ENCODE data around the gene TXNDC15.
"Not testable (repeated sequence)": the region's sequence is repeated elsewhere in the genome, so short reads cannot be mapped to it uniquely, and the experiment has no call there.

Gene TXNDC15

GRCh38 chr5:134874831-134875655 is 872 bp downstream of the TXNDC15 start:
- Histone ChIP-seq H3K4me3 (replicated peaks; ENCODE audit: low read depth, low read length) (peak overlapping the region; percentile 77), H3K27me3 (replicated peaks; ENCODE audit: control insufficient read depth, insufficient read depth, low read length) (no peaks in the 10 kb centered on the region), H3K36me3 (ENCODE audit: control insufficient read depth, insufficient read depth, low read length) (no peaks in the 10 kb centered on the region)
- TF ChIP-seq, protein P1, sequence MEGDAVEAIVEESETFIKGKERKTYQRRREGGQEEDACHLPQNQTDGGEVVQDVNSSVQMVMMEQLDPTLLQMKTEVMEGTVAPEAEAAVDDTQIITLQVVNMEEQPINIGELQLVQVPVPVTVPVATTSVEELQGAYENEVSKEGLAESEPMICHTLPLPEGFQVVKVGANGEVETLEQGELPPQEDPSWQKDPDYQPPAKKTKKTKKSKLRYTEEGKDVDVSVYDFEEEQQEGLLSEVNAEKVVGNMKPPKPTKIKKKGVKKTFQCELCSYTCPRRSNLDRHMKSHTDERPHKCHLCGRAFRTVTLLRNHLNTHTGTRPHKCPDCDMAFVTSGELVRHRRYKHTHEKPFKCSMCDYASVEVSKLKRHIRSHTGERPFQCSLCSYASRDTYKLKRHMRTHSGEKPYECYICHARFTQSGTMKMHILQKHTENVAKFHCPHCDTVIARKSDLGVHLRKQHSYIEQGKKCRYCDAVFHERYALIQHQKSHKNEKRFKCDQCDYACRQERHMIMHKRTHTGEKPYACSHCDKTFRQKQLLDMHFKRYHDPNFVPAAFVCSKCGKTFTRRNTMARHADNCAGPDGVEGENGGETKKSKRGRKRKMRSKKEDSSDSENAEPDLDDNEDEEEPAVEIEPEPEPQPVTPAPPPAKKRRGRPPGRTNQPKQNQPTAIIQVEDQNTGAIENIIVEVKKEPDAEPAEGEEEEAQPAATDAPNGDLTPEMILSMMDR (IDR thresholded peaks at IDR 0.05; ENCODE audit: insufficient read depth, low read length, poor library complexity, severe bottlenecking) = no peak
- DNase-seq (ENCODE audit: extremely low read depth, insufficient read length) = peak; percentile 56

DNA sequence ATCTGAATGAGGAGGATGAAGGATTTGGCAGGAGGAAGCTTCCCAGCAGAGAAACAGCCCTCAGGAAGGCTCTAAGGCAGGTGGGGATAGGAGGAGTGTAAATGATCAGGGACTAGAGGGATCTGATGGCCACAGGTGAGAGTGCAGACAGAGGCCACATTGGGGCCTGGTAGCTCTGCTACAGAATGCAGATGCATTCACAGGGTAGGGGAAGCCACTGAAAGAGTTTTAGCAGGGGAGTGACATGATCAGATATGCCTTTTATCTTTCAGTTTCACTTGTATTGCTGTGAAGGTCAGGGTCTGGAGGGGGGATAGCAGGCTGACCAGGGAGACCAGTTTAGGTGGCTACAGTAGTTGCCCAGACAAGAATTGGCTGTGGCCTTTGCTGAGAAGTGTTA is 3.0 kb downstream of the TXNDC15 start:
- H3K27me3 ChIP-seq (replicated peaks; ENCODE audit: control insufficient read depth, insufficient read depth, low read length) = no peaks in the 10 kb centered on the region
- no peak for DNase-seq (ENCODE audit: extremely low read depth, insufficient read length)
- TF ChIP-seq, protein P1 (IDR thresholded peaks at IDR 0.05; ENCODE audit: insufficient read depth, low read length, poor library complexity, severe bottlenecking) = no peak
- no peaks in the 10 kb centered on the region for H3K36me3 ChIP-seq (ENCODE audit: control insufficient read depth, insufficient read depth, low read length)
- H3K4me3 ChIP-seq (replicated peaks; ENCODE audit: low read depth, low read length) = peak overlapping the region; percentile 12; the same call in 1 of the 2 replicates

DNA sequence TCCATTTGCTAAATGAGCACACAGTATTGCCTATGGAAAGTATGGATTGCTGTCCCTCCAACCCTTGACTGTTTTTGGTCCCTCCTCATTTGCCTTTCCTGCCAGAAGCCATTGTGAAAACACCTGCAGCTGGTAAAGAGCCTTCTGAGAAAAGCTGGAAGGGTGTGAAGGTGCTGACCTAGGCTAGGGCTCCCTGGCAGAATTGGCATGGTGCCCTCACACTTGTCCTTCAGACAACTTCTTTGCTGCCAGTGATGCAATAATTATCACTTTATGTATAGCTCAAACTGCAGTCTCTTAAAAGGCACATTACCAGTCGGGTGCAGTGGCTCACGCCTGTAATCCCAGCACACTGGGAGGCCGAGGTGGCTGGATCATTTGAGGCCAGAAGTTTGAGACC is 4.2 kb downstream of the TXNDC15 start:
- Histone ChIP-seq H3K36me3 (ENCODE audit: control insufficient read depth, insufficient read depth, low read length) (no peaks in the 10 kb centered on the region), H3K4me3 (replicated peaks; ENCODE audit: low read depth, low read length) (no peak overlapping the region), H3K27me3 (replicated peaks; ENCODE audit: control insufficient read depth, insufficient read depth, low read length) (no peaks in the 10 kb centered on the region)
- TF ChIP-seq, protein P1 (IDR thresholded peaks at IDR 0.05; ENCODE audit: insufficient read depth, low read length, poor library complexity, severe bottlenecking) = no peak
- no peak for DNase-seq (ENCODE audit: extremely low read depth, insufficient read length)

- TF ChIP-seq, protein P1 (IDR thresholded peaks at IDR 0.05; ENCODE audit: insufficient read depth, low read length, poor library complexity, severe bottlenecking) = no peak
- DNase-seq (ENCODE audit: extremely low read depth, insufficient read length) = no peak
- no peaks in the 10 kb centered on the region for H3K27me3 ChIP-seq (replicated peaks; ENCODE audit: control insufficient read depth, insufficient read depth, low read length)
- no peak overlapping the region for H3K4me3 ChIP-seq (replicated peaks; ENCODE audit: low read depth, low read length)
- H3K36me3 ChIP-seq (ENCODE audit: control insufficient read depth, insufficient read depth, low read length) = no peaks in the 10 kb centered on the region
Measured at GRCh38 chr5:134879456-134879855, 5.3 kb downstream of the TXNDC15 start.

DNA sequence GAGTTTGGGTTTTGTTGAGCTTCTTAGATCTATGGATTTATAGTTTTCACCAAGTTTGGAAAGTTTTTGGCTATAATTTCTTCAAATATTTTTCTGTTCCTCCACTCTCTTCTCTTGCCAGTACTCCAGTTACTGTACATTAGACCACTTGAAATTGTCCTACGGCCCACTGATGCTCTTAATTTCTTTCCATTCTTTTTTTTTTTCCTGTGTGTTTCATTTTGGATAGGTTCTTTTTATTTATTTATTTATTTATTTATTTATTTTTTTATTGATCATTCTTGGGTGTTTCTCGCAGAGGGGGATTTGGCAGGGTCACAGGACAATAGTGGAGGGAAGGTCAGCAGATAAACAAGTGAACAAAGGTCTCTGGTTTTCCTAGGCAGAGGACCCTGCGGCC is 6.8 kb downstream of the TXNDC15 start:
- not testable (repeated sequence) for H3K4me3 ChIP-seq (replicated peaks; ENCODE audit: low read depth, low read length); H3K27me3 ChIP-seq (replicated peaks; ENCODE audit: control insufficient read depth, insufficient read depth, low read length); H3K36me3 ChIP-seq (ENCODE audit: control insufficient read depth, insufficient read depth, low read length); DNase-seq (ENCODE audit: extremely low read depth, insufficient read length)

DNA sequence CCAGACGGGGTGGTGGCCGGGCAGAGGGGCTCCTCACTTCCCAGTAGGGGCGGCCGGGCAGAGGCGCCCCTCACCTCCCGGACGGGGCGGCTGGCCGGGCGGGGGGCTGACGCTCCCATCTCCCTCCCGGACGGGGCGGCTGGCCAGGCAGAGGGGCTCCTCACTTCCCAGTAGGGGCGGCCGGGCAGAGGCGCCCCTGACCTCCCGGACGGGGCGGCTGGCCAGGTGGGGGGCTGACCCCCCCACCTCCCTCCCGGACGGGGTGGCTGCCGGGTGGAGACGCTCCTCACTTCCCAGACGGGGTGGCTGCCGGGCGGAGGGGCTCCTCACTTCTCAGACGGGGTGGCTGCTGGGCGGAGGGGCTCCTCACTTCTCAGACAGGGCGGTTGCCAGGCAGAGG is 7.5 kb downstream of the TXNDC15 start:
- not testable (repeated sequence) for DNase-seq (ENCODE audit: extremely low read depth, insufficient read length); H3K36me3 ChIP-seq (ENCODE audit: control insufficient read depth, insufficient read depth, low read length); H3K27me3 ChIP-seq (replicated peaks; ENCODE audit: control insufficient read depth, insufficient read depth, low read length); H3K4me3 ChIP-seq (replicated peaks; ENCODE audit: low read depth, low read length)

Data from GM06990 (cell line).